IMR-90 (cell line): ENCODE data around the gene RBPJL. TPM values are rescaled to one million over a fixed set of nuclear protein-coding genes. Genes with fewer than 3 reads are reported as not detected.

Source experiments
- ATAC-seq: fragments of 200-7000 bp; cut with Tn5 transposase; 2 replicates; pipeline ENCODE4 v1.9.1; 2020; ENCODE audit warnings: low read depth, mild to moderate bottlenecking, moderate library complexity
- BruUV-seq: library from RNA; stranded (reverse); fragments of 400-500 nt; replicated peaks from 2 replicates; lab custom pipeline; 2021; lab: Mats Ljungman, UMichigan
- CTCF ChIA-PET: fragments of 300-600 bp; formaldehyde crosslinking; extraction: SDS; loops from one replicate; lab custom pipeline; 2021; ENCODE audit warnings: antibody characterized with exemption; lab: Yijun Ruan, JAX
- POLR2A ChIA-PET: fragments of 300-600 bp; sonication (Branson Sonifier 250); formaldehyde crosslinking; loops from one replicate; lab custom pipeline; 2022; ENCODE audit warnings: antibody characterized with exemption; ENCODE audit not compliant: unreplicated experiment; lab: Charles Lee
- DNase-seq: peaks from one replicate; pipeline ENCODE4 v3.0.0; 2013
- H2AFZ ChIP-seq: replicated peaks from 2 replicates; pipeline ENCODE3; 2013; ENCODE audit warnings: low read length, mild to moderate bottlenecking; ENCODE audit not compliant: poor library complexity
- H2AK5ac ChIP-seq: 2 replicates; pipeline ENCODE4 v1.6.1; 2013; ENCODE audit warnings: low read depth, low read length, inconsistent platforms
- H2AK9ac ChIP-seq: replicated peaks from 2 replicates; pipeline ENCODE3; 2013; ENCODE audit warnings: mild to moderate bottlenecking, low read depth, low read length, moderate library complexity; ENCODE audit not compliant: poor library complexity
- H2BK120ac ChIP-seq: 2 replicates; pipeline ENCODE4 v1.6.1; 2013; ENCODE audit warnings: low read depth, low read length, inconsistent platforms
- H2BK15ac ChIP-seq: 3 replicates; pipeline ENCODE4 v1.6.1; 2013; ENCODE audit warnings: low read depth, low read length, inconsistent platforms
- H2BK20ac ChIP-seq: 2 replicates; pipeline ENCODE4 v1.6.1; 2013; ENCODE audit warnings: low read depth, mild to moderate bottlenecking, inconsistent platforms, low read length, moderate library complexity
- H2BK5ac ChIP-seq: 2 replicates; pipeline ENCODE4 v1.6.1; 2013; ENCODE audit warnings: mild to moderate bottlenecking, low read depth, low read length, inconsistent platforms; ENCODE audit not compliant: poor library complexity, severe bottlenecking
- H3K14ac ChIP-seq: replicated peaks from 2 replicates; pipeline ENCODE4 v1.6.1; 2013; ENCODE audit warnings: low read depth, low read length, inconsistent platforms
- H3K18ac ChIP-seq: 2 replicates; pipeline ENCODE4 v1.6.1; 2013; ENCODE audit warnings: low read depth, low read length, control low read depth
- H3K23ac ChIP-seq: 2 replicates; pipeline ENCODE4 v1.6.1; 2013; ENCODE audit warnings: low read depth, low read length, inconsistent platforms
- H3K27ac ChIP-seq: 2 replicates; pipeline ENCODE4 v1.5.1; 2013; ENCODE audit warnings: mild to moderate bottlenecking, control low read depth, low read length; ENCODE audit not compliant: insufficient read depth
- H3K27me3 ChIP-seq: 2 replicates; pipeline ENCODE4 v1.6.1; 2013; ENCODE audit warnings: low read length; ENCODE audit not compliant: control insufficient read depth, insufficient read depth
- H3K36me3 ChIP-seq: 2 replicates; pipeline ENCODE4 v1.6.1; 2013; ENCODE audit warnings: low read length, mixed read lengths; ENCODE audit not compliant: control insufficient read depth, insufficient read depth
- H3K4ac ChIP-seq: 2 replicates; pipeline ENCODE4 v1.6.1; 2013; ENCODE audit warnings: low read depth, low read length, inconsistent platforms
- H3K4me1 ChIP-seq: 2 replicates; pipeline ENCODE4 v1.6.1; 2013; ENCODE audit warnings: low read length, mixed read lengths; ENCODE audit not compliant: control insufficient read depth, insufficient read depth
- H3K4me2 ChIP-seq: 2 replicates; pipeline ENCODE4 v1.6.1; 2013; ENCODE audit warnings: low read depth, mild to moderate bottlenecking, control low read depth, low read length, moderate library complexity
- H3K4me3 ChIP-seq: 2 replicates; pipeline ENCODE4 v1.5.1; 2013; ENCODE audit warnings: low read depth, mild to moderate bottlenecking, control low read depth, low read length, moderate library complexity; ENCODE audit not compliant: insufficient read depth
- H3K56ac ChIP-seq: 2 replicates; pipeline ENCODE4 v1.6.1; 2013; ENCODE audit warnings: low read length, inconsistent platforms; ENCODE audit not compliant: insufficient read depth; ENCODE audit errors: extremely low read depth
- H3K79me1 ChIP-seq, 2 experiments: 2 replicates each; pipeline ENCODE4 v1.6.1; 2013; ENCODE audit warnings: low read length in 2 of 2, inconsistent platforms in 1 of 2, low read depth in 1 of 2
- H3K9ac ChIP-seq: 2 replicates; pipeline ENCODE4 v1.6.1; 2013; ENCODE audit warnings: low read depth, low read length, control low read depth
- H3K9me1 ChIP-seq: 2 replicates; pipeline ENCODE4 v1.6.1; 2013; ENCODE audit warnings: low read length, inconsistent platforms; ENCODE audit not compliant: insufficient read depth
- H3K9me3 ChIP-seq: 2 replicates; pipeline ENCODE4 v1.6.1; 2013; ENCODE audit warnings: low read length; ENCODE audit not compliant: control insufficient read depth, insufficient read depth
- H4K20me1 ChIP-seq: 2 replicates; pipeline ENCODE4 v1.6.1; 2013; ENCODE audit warnings: low read length, inconsistent platforms; ENCODE audit not compliant: insufficient read depth
- H4K5ac ChIP-seq: 2 replicates; pipeline ENCODE4 v1.6.1; 2013; ENCODE audit warnings: mild to moderate bottlenecking, low read depth, low read length, control low read depth
- H4K8ac ChIP-seq, 2 experiments: 2 replicates each; pipeline ENCODE4 v1.6.1; 2013; ENCODE audit warnings: low read depth in 2 of 2, low read length in 2 of 2, control low read depth in 1 of 2, inconsistent platforms in 1 of 2
- H4K91ac ChIP-seq: 2 replicates; pipeline ENCODE4 v1.6.1; 2013; ENCODE audit warnings: low read depth, low read length, inconsistent platforms; ENCODE audit not compliant: insufficient read depth
- BHLHE40 ChIP-seq: fragments of 150-350 bp; IDR thresholded peaks from 2 replicates; pipeline ENCODE4 v1.6.1; 2016; ENCODE audit warnings: mild to moderate bottlenecking, low read depth, low read length
- CEBPB ChIP-seq: IDR thresholded peaks from 2 replicates; pipeline ENCODE4 v1.6.1; 2012; ENCODE audit warnings: low read depth, low read length, improper control_type of control experiment
- CHD1 ChIP-seq: IDR thresholded peaks from 2 replicates; pipeline ENCODE4 v1.6.1; 2012; ENCODE audit warnings: low read depth, low read length, improper control_type of control experiment
- FOS ChIP-seq: fragments of 150-350 bp; IDR thresholded peaks from 2 replicates; pipeline ENCODE4 v1.6.1; 2016; ENCODE audit warnings: low read depth, low read length
- MAFK ChIP-seq: IDR thresholded peaks from 2 replicates; pipeline ENCODE4 v1.6.1; 2012; ENCODE audit warnings: low read depth, low read length, improper control_type of control experiment
- MAZ ChIP-seq: IDR thresholded peaks from 2 replicates; pipeline ENCODE4 v1.6.1; 2012; ENCODE audit warnings: low read depth, mild to moderate bottlenecking, low read length, improper control_type of control experiment, moderate library complexity, borderline replicate concordance
- MXI1 ChIP-seq: IDR thresholded peaks from 2 replicates; pipeline ENCODE4 v1.6.1; 2012; ENCODE audit warnings: low read depth, mild to moderate bottlenecking, low read length, moderate library complexity, borderline replicate concordance
- NFE2L2 ChIP-seq: fragments of 150-350 bp; IDR thresholded peaks from 2 replicates; pipeline ENCODE4 v1.6.1; 2016; ENCODE audit warnings: low read depth, mild to moderate bottlenecking, low read length
- POLR2A ChIP-seq: IDR thresholded peaks from 2 replicates; pipeline ENCODE4 v1.6.1; 2012; ENCODE audit warnings: mild to moderate bottlenecking, low read depth, low read length
- RAD21 ChIP-seq: IDR thresholded peaks from 2 replicates; pipeline ENCODE4 v1.6.1; 2012; ENCODE audit warnings: low read length, improper control_type of control experiment
- RCOR1 ChIP-seq: IDR thresholded peaks from 2 replicates; pipeline ENCODE4 v1.6.1; 2012; ENCODE audit warnings: mild to moderate bottlenecking, low read length, improper control_type of control experiment; ENCODE audit not compliant: insufficient replicate concordance
- RFX5 ChIP-seq: IDR thresholded peaks from 2 replicates; pipeline ENCODE4 v1.8.0; 2012; ENCODE audit warnings: low read depth, mild to moderate bottlenecking, low read length, moderate library complexity
- SMC3 ChIP-seq: fragments of 150-350 bp; IDR thresholded peaks from 2 replicates; pipeline ENCODE4 v1.6.1; 2016; ENCODE audit warnings: low read depth, mild to moderate bottlenecking, antibody characterized with exemption, low read length, moderate library complexity
- WGBS, 2 experiments: methylation state at CpG; one replicate each; pipeline versions ENCODE4 v1.1.5 to v1.1.7; 2013; ENCODE audit warnings: missing lambda C conversion rate in 2 of 2; ENCODE audit not compliant: insufficient read length in 1 of 2; ENCODE audit errors: extremely low coverage in 2 of 2; 5-methylcytosine and 5-hydroxymethylcytosine counted together
- dilution Hi-C: fragments of 300-500 bp; cut with HindIII; formaldehyde crosslinking; loops from one replicate; pipeline ENCODE4 v1.14.3; 2018; ENCODE audit warnings: low sequenced_read_pairs; ENCODE audit not compliant: unreplicated experiment
- in situ Hi-C: fragments of 300-500 bp; cut with MboI; formaldehyde crosslinking; loops from 3 replicates; pipeline ENCODE4 v1.14.3; 2019; ENCODE audit warnings: low sequenced_read_pairs, inconsistent platforms, mixed read lengths
- intact Hi-C: fragments of 100-400 bp; cut with micrococcal nuclease; formaldehyde crosslinking; loops from 2 replicates; pipeline ENCODE4 v1.10.0; 2022
- polyA plus RNA-seq, 3 experiments: library from polyadenylated mRNA; depleted of rRNA; stranded (reverse); fragments of >200 nt; gene quantifications; 2 replicates each; pipeline ENCODE4 v1.2.3, GENCODE V29; 2012; ENCODE audit warnings: low replicate concordance in 1 of 3
- total RNA-seq: library from RNA; depleted of rRNA; stranded (reverse); fragments of >200 nt; gene quantifications from 2 replicates; pipeline ENCODE4 v1.2.3, GENCODE V29; 2012
- TF ChIP-seq, protein P1 (sequence below): fragments of 150-350 bp; IDR thresholded peaks from 2 replicates; pipeline ENCODE4 v1.6.1; 2017; ENCODE audit warnings: mild to moderate bottlenecking, antibody characterized with exemption, low read length, low read depth
- TF ChIP-seq, protein P2 (sequence below): fragments of 150-350 bp; IDR thresholded peaks from 2 replicates; pipeline ENCODE4 v1.6.1; 2016; ENCODE audit warnings: low read depth, mild to moderate bottlenecking, low read length, moderate library complexity, borderline replicate concordance

Gene RBPJL
- total and polyA plus RNA-seq, 2 of the 4 experiments (the other 2 are of a cell fraction): not detected

DNA sequence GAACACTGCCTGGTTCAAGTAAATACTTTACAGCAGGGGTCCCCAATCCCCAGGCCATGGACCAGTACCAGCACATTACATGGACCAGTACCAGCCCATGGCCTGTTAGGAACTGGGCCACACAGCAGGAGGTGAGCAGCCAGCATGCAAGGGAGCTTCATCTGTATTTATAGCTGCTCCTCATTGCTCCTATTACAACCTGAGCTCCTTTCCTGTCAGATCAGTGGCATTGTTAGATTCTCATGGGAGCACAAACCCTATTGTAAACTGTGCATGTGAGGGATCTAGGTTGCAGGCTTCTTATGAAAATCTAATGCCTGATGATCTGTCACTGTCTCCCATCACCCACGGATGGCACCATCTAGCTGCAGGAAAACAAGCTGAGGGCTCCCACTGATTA is 12.0 kb upstream of the RBPJL start:
- no CpG with 5 or more reads among the region's 1 CpG for WGBS, 2 experiments
- no peak for TF ChIP-seq RAD21
- TF ChIP-seq MAFK: no peak
- TF ChIP-seq POLR2A: no peak
- TF ChIP-seq SMC3: no peak
- TF ChIP-seq, protein P1, sequence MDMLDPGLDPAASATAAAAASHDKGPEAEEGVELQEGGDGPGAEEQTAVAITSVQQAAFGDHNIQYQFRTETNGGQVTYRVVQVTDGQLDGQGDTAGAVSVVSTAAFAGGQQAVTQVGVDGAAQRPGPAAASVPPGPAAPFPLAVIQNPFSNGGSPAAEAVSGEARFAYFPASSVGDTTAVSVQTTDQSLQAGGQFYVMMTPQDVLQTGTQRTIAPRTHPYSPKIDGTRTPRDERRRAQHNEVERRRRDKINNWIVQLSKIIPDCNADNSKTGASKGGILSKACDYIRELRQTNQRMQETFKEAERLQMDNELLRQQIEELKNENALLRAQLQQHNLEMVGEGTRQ: no peak
- TF ChIP-seq NFE2L2: no peak
- no peak for TF ChIP-seq CHD1
- no peak for TF ChIP-seq MAZ
- TF ChIP-seq RFX5: no peak
- TF ChIP-seq, protein P2, sequence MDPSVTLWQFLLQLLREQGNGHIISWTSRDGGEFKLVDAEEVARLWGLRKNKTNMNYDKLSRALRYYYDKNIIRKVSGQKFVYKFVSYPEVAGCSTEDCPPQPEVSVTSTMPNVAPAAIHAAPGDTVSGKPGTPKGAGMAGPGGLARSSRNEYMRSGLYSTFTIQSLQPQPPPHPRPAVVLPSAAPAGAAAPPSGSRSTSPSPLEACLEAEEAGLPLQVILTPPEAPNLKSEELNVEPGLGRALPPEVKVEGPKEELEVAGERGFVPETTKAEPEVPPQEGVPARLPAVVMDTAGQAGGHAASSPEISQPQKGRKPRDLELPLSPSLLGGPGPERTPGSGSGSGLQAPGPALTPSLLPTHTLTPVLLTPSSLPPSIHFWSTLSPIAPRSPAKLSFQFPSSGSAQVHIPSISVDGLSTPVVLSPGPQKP: no peak
- no peak for TF ChIP-seq RCOR1
- no peak for TF ChIP-seq FOS
- no peak for TF ChIP-seq CEBPB
- no peak for TF ChIP-seq MXI1
- TF ChIP-seq BHLHE40: no peak
- no TSS peak for BruUV-seq
- H3K4me1 ChIP-seq: no peaks in the 10 kb centered on the region
- no peak overlapping the region for H3K23ac ChIP-seq
- POLR2A ChIA-PET: no interaction called here
- H4K20me1 ChIP-seq: no peaks in the 10 kb centered on the region
- H2AK9ac ChIP-seq: no peak overlapping the region
- CTCF ChIA-PET: interaction anchor here (0.6 to 1.8 kb wide), 13 partner anchors 8 to 315 kb away, joined by 3 to 12 read pairs (median 4); partner anchors contain the start of genes SEMG1 and SYS1
- H3K9me3 ChIP-seq: no peaks in the 10 kb centered on the region; the same call in 1 of the 2 replicates
- peaks cover 14% of the 10 kb centered on the region for H3K27me3 ChIP-seq
- intact Hi-C loops (loop anchor here (5.0 kb wide), 1 partner anchor 547 kb away; the partner anchor contains the start of gene KCNK15), in situ Hi-C loops (loop anchor here (25.0 kb wide), 1 partner anchor 182 kb away; the partner anchor contains the start of genes KCNS1, WFDC12 and WFDC5), dilution Hi-C loops (no loop called here)
- H3K4me3 ChIP-seq: no peak overlapping the region
- no peak for ATAC-seq
- DNase-seq: no peak
- H3K9ac ChIP-seq: no peak overlapping the region
- H3K79me1 ChIP-seq: no peaks in the 10 kb centered on the region
- H4K91ac ChIP-seq: no peak overlapping the region
- no peak overlapping the region for H2BK20ac ChIP-seq
- H3K56ac ChIP-seq: no peak overlapping the region
- H3K4me2 ChIP-seq: no peak overlapping the region
- no peak overlapping the region for H2BK15ac ChIP-seq
- no peak overlapping the region for H2BK120ac ChIP-seq
- H3K36me3 ChIP-seq: no peaks in the 10 kb centered on the region
- no peak overlapping the region for H3K27ac ChIP-seq
- H2AK5ac ChIP-seq: no peak overlapping the region
- H4K5ac ChIP-seq: no peak overlapping the region
- no peak overlapping the region for H3K14ac ChIP-seq
- H3K18ac ChIP-seq: no peak overlapping the region
- no peaks in the 10 kb centered on the region for H3K9me1 ChIP-seq
- H2AFZ ChIP-seq: no peak overlapping the region
- no peak overlapping the region for H2BK5ac ChIP-seq
- no peak overlapping the region for H4K8ac ChIP-seq
- no peak overlapping the region for H3K4ac ChIP-seq
